EH (cell line): ENCODE data around the gene SLC12A8.
A peak's percentile ranks its signal among the peaks of the same experiment; 100 is the strongest.

Experiments used
- DNase-seq: peaks from one replicate; pipeline ENCODE4 v3.0.0-alpha.2; 2015; ENCODE audit warnings: low read depth

SLC12A8 gene, protein sequence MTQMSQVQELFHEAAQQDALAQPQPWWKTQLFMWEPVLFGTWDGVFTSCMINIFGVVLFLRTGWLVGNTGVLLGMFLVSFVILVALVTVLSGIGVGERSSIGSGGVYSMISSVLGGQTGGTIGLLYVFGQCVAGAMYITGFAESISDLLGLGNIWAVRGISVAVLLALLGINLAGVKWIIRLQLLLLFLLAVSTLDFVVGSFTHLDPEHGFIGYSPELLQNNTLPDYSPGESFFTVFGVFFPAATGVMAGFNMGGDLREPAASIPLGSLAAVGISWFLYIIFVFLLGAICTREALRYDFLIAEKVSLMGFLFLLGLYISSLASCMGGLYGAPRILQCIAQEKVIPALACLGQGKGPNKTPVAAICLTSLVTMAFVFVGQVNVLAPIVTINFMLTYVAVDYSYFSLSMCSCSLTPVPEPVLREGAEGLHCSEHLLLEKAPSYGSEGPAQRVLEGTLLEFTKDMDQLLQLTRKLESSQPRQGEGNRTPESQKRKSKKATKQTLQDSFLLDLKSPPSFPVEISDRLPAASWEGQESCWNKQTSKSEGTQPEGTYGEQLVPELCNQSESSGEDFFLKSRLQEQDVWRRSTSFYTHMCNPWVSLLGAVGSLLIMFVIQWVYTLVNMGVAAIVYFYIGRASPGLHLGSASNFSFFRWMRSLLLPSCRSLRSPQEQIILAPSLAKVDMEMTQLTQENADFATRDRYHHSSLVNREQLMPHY

DNA sequence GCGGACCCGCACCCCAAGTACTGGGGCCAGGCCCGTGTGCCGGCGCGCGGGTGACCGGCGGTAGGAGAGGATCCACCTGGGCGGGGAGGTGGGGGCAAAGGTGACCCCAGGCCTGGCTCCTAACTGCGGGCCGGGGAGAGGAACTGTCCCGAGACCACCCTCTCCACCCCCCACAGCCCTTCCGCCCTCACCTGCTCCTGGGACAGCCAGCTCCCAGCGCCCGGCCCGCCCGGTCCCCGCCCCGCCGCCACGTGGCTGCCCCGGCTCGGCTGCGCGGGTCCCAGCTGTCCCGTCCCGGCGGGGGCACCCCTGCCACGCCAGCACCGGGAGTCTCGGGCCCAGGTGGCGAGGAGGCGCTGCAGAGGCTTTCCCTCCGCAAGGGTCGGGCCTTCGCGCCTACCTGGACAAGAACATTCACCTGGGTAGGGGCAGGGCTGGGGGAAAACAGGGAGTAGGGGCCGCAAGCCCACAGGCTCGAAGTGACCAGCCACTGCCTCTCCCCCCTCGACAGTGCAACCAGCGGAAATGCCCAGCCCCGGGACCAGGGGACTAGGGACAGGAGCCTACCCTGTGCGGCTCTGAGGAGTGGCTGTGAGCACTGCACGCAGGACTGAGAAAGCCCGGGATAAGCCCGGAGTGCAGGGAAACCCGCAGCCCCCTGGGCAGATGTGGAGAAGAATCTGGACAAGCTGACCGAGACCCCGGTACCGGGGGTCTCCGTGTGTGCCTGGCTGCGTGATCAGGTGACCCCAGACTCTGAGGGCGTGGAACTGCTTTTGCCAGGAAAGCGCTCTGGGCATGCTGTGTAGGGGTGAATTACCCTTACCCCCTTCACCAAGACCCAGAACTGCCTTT lies at the start of gene SLC12A8:
SLC12A8 (minus strand) TSS at position 240 of the 855 bp plus-strand sequence. CDS start 1,399 bp downstream, outside the sequence.
- DNase-seq, result peak; percentile 21

- no peak for DNase-seq
These were observed 49.6 kb upstream of the SLC12A8 start for GRCh38 chr3:125262161-125262560.

GRCh38 chr3:125261031-125261430 lies 48.5 kb upstream of the SLC12A8 start:
- no peak for DNase-seq

DNA sequence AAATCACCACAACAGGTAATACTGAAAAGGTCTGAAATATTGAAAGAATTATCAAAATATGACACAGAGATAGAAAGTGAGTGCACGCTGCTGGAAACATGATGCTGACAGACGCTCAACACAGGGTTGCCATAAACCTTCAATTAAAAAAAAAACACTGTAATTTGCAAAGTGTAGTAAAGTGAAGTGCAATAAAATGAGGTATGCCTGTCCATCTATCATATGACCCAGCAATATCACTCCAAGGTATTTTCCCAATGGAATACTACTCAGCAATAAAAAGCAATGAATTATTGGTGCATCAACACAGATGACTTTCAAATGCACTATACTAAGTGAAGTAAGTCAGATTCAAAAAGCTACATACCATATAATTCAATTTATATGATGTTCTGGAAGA lies 47.6 kb upstream of the SLC12A8 start:
- no peak for DNase-seq

DNA sequence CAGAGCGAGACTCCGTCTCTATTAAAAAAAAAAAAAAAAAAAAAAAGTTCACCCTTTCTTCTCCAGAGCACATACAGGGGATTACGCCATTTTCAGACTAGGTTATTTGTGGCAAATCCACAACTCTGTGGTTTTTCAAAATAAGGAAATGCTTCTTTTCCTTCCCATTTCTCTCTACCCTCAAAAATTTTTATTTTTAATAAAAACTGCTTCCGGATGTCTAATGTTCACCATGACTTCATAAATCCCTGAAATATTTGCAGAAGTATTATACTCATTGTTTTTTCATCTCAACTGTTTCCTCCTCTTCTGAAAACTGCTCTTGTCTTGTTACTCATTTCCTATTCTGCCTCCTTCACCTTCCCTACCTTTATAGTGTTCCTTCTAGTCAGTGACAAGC lies 45.0 kb upstream of the SLC12A8 start:
- no peak for DNase-seq

DNA sequence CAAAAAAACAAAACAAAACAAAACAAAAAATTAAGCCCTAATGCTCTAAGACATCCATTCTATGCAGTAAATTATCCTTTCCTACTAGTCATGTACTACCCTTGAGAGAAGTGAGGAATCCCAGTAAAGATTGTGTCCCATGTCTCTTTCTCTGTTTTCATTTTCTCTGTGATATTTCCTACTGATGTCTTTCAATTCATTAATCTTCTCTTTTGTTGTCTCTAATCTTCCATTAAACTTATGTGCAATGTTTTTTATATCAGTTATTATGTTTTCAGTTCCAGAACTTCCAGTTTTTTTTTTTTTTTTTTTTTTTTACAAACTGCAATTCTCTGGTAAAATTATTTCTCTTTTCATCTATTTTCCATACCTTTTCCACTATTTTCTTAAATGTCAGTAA lies 44.1 kb upstream of the SLC12A8 start:
- no peak for DNase-seq

DNA sequence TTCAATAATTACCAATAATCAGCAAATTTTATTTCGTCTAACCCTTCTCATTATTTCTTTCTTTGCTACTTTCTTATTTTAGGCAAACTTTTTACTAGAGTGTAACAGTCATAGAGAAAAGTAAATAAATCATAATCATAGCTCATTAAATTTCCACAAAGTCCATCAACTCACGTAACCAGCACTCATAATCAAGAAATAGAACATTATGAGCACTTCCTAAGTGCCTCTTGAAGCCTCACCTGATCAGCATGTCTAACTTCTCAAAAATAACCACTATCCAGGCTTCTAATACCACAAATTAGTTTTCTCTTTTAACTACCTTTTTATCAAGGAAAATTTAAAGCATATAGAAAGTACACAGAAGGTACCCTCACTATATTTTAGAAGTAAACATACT lies 38.4 kb upstream of the SLC12A8 start:
- no peak for DNase-seq

DNA sequence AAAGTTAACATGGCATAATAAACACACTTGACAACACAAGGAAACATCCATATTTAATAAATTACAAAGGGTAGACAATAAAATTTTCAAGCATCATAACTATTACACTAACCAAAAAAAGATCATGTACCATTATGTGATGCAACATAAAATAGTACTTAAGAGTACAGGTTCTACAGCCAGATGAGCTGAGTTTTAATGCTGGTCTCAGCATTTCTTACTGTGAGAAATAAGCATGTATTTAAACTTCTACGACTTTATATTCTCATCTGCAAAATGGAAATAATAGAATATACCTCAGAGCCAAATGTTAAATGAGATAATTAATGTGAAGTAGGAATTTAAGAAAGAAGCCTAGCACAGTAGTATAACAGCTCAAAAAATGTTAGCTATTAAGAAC lies 33.7 kb upstream of the SLC12A8 start:
- DNase-seq, result no peak

- DNase-seq, result peak; percentile 75
These were observed 33.0 kb upstream of the SLC12A8 start for GRCh38 chr3:125245521-125245920.

DNA sequence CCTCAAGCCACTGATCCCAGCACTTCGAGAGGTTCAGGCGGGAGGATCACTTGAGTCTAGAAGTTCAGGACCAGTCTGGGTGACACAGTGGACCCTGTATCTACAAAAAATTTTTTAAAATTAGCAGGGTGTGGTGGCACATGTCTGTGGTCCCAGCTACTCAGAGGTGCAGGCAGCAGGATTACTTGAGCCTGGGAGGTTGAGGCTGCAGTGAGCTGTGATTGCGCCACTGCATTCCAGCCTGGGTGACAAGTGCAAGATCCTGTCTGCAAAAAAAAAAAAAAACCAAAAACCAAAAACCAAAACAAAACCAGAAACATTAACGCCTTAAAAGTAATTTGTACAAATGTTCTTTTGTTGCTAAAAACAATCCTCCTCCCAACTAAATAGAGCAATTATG lies 27.9 kb upstream of the SLC12A8 start:
- DNase-seq, result peak; percentile 69

DNA sequence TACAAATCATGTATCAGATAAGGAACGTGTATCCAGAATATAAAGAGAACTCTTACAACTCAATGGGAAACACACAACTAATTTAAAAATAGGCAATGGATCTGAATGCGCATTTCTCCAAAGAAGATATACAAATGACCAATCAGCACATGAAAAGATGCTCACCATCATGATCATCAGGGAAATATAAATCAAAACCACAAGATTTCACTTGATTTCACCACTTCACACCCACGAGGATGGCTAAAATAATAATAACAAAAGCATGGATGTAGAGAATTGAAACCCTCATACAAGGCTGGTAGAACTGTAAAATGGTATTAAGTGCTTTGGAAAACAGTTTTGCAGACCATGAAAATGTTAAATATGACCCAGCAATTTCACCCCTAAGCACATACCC lies 26.7 kb upstream of the SLC12A8 start:
- no peak for DNase-seq

DNA sequence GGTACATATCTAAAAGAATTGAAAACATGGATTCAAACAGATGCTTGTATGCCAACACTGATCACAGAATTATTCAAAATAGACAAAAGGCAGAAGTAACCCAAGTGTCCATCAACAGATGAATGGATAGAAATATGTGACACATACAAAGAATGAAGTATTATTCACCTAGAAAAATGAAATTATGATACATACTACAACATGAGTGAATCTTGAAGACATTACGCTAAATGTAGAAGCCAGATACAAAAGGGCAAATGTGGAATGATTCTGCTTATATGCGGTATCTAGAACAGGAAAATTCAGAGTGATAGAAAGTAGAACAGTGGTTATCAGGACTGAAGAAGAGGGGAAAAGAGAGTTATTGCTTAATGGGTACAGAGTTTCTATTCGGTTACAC lies 26.2 kb upstream of the SLC12A8 start:
- no peak for DNase-seq

DNA sequence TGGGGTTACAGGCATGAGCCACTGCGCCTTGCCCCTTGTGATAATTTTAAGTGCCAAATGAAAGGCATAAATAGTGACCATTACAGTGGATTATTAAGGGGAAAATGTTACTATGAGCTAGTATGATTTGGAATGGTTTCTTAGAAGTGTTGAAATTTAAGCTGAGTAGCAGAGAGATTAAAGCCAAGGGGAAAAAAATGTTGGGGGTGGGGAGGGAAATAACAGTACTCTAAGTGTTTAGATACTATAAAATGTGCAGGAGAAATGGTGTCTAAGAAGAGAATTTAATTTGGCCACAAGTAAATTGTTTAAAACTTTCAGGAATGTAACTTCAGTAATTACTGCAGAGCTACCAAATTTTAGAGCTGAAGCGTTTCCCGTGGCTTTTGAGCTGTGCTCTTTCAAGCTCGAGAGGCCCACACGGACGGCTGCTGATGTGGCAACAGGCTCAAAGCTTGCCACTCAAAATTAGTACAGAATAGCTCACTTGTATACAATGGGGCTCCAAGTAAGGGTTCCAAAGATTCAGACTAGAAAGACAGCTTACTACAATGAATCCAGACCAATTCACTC lies 23.9 kb upstream of the SLC12A8 start:
- DNase-seq, result peak; percentile 67

DNA sequence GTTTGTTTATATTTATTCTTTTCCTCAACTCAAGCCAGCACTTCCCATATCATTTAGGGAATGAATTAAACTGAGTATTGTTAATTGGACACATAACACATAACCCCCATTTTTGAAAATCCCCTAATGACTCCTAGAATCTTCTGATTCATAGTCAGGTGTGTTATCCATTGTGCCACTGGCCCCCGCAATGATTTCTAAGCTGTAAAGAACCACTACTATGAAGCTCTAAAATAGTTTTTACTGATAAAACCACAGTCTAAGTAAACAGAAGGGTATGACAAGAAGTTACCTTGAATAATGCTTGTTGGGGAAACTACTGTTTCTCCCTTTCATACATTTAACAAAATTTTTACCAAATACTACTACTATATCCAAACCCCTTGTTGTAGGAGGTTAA lies 22.3 kb upstream of the SLC12A8 start:
- DNase-seq, result no peak

DNA sequence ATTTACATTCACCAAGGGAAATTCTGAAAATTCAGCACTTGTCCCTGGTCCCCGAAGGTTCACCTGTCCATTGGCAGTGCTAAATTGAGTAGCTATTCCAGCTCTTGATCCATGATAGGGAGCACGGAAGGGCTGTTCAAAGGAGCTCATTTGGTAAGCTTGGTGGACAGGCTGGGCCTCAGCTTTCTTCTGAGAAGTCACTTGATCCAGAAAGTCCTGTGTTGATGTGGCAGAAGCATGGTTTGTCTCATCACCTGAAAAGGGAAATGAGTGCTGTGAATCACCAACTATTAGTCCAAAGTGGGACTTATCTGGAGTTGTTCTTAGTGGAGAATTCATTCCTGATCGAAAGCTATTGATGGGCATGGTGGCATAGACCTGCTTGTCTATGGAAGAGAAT lies 19.9 kb upstream of the SLC12A8 start:
- DNase-seq, result no peak

DNA sequence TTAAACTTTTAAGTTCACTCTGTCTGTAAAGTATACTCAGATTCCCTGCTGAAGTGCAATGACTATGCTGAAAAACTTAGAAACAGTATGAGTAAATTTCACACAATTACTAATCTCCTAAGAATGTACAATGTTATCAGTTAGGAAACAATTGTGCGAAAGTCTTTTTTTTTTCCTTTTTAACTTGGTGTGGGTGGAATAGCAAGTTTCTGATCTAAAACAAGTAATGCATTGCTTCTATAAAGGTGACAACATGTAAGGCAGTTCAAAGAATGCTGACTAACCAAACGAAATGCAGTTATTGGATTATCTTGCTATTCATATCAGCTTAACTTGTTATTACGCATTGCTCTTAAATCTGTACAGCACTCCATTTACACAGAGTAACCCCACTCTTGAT lies 19.3 kb upstream of the SLC12A8 start:
- peak; percentile 81 for DNase-seq

GRCh38 chr3:125229707-125230106 lies 17.2 kb upstream of the SLC12A8 start:
- no peak for DNase-seq

- DNase-seq, result no peak
These were observed 16.6 kb upstream of the SLC12A8 start for GRCh38 chr3:125229168-125229567.

DNA sequence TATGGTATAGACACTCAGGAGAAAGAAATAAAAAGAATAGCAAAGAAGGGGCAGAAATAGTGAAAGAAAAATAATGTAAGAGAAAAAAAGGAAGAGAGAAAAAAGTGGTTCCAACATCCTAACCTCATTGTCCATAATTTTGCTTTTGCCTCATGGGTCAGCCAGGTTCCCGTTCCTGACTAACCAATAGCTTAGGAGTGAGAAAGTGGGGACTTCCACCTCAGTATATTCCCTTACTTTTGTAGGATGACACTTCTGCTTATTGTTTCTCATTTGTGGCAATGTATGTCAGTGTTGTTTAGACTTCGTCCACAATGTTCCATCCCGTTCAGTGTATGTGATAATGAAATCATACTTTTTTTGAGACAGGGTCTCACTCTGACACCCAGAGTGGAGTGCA lies 9.3 kb upstream of the SLC12A8 start:
- no peak for DNase-seq

DNA sequence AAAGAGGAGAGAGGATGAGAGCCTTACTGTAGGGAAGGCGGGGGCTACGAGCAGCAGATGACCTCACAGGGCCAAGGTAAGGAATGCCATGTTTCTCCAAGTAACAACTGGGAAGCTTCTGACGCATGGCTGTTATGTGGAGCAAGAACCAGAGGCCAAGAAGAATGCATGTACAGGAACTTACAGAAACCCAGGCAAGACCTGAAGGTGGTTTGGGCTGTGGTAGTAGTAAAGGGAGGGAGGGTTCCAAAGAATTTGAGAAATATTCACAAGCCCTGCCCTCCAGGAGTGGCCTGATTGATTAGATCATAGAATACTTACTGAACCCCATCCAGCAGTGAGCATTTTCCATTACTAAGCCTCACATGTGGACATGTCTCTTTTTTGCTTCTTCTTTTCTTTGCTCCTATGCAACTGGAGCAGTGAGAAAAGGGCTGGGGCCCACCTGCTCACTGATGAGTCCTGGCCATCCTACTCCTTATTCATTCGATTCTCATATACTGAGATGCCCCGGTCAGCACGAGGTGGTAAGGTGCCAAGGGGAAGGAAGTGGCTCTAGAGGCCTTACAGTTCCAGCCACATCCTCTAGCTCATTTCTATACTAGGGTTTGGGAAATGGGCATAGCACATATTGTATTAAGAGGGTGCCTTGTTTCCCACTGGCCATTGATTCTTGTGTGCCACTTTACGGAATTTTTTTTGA lies 8.3 kb upstream of the SLC12A8 start:
- peak; percentile 65 for DNase-seq

GRCh38 chr3:125220183-125220582 lies 7.6 kb upstream of the SLC12A8 start:
- no peak for DNase-seq

- DNase-seq, result no peak
These were observed 6.7 kb upstream of the SLC12A8 start for GRCh38 chr3:125219261-125219701.
